H9 (cell line): ENCODE results near the gene PKN3. TPM values are rescaled to one million over a fixed set of nuclear protein-coding genes. Genes with fewer than 3 reads are reported as not detected.

Experiments
- DNase-seq: peaks from one replicate; pipeline ENCODE4 v3.0.0-alpha.2; 2017
- H2AFZ ChIP-seq: one replicate; pipeline ENCODE4 v1.6.1; 2013; ENCODE audit warnings: mild to moderate bottlenecking, low read length, control low read depth, moderate library complexity
- H2AK5ac ChIP-seq: 2 replicates; pipeline ENCODE4 v1.6.1; 2013; ENCODE audit warnings: low read length, control low read depth, mixed read lengths; ENCODE audit not compliant: insufficient read length
- H2BK120ac ChIP-seq: one replicate; pipeline ENCODE4 v1.6.1; 2013; ENCODE audit warnings: low read depth, mild to moderate bottlenecking, low read length, control low read depth, inconsistent platforms; ENCODE audit not compliant: poor library complexity, severe bottlenecking
- H2BK12ac ChIP-seq: 2 replicates; pipeline ENCODE4 v1.6.1; 2013; ENCODE audit warnings: low read length, control low read depth, mixed read lengths, low read depth; ENCODE audit not compliant: insufficient read length
- H2BK15ac ChIP-seq: 2 replicates; pipeline ENCODE4 v1.6.1; 2013; ENCODE audit warnings: low read depth, low read length, control low read depth
- H2BK20ac ChIP-seq: one replicate; pipeline ENCODE4 v1.6.1; 2013; ENCODE audit warnings: low read depth, mild to moderate bottlenecking, low read length, control low read depth, inconsistent platforms; ENCODE audit not compliant: poor library complexity, severe bottlenecking
- H2BK5ac ChIP-seq: 2 replicates; pipeline ENCODE4 v1.6.1; 2013; ENCODE audit warnings: low read length, control low read depth, mixed read lengths; ENCODE audit not compliant: insufficient read length
- H3K14ac ChIP-seq: 2 replicates; pipeline ENCODE4 v1.6.1; 2013; ENCODE audit warnings: low read length, control low read depth; ENCODE audit not compliant: insufficient read depth
- H3K18ac ChIP-seq: 2 replicates; pipeline ENCODE4 v1.6.1; 2013; ENCODE audit warnings: low read depth, mild to moderate bottlenecking, mixed read lengths, low read length, control low read depth; ENCODE audit not compliant: insufficient read length
- H3K23ac ChIP-seq: 2 replicates; pipeline ENCODE4 v1.6.1; 2013; ENCODE audit warnings: low read length, control low read depth, mixed read lengths, low read depth; ENCODE audit not compliant: insufficient read length
- H3K23me2 ChIP-seq: 2 replicates; pipeline ENCODE4 v1.6.1; 2013; ENCODE audit warnings: low read depth, mild to moderate bottlenecking, mixed read lengths, low read length, control low read depth; ENCODE audit not compliant: insufficient read length, poor library complexity, severe bottlenecking
- H3K27ac ChIP-seq: 2 replicates; pipeline ENCODE4 v1.5.1; 2013; ENCODE audit warnings: low read length, control low read depth, mixed read lengths, low read depth; ENCODE audit not compliant: insufficient read length
- H3K27me3 ChIP-seq: 2 replicates; pipeline ENCODE4 v1.6.1; 2013; ENCODE audit warnings: low read length, control low read depth, inconsistent platforms; ENCODE audit not compliant: insufficient read depth
- H3K4ac ChIP-seq: 2 replicates; pipeline ENCODE4 v1.6.1; 2013; ENCODE audit warnings: low read depth, mild to moderate bottlenecking, control low read depth, inconsistent platforms, low read length, moderate library complexity
- H3K4me1 ChIP-seq: 2 replicates; pipeline ENCODE4 v1.6.1; 2013; ENCODE audit warnings: low read length, control low read depth, inconsistent platforms; ENCODE audit not compliant: insufficient read depth
- H3K4me2 ChIP-seq: 2 replicates; pipeline ENCODE4 v1.6.1; 2013; ENCODE audit warnings: low read length, control low read depth, mixed read lengths; ENCODE audit not compliant: insufficient read length, insufficient read depth
- H3K56ac ChIP-seq: 2 replicates; pipeline ENCODE4 v1.6.1; 2013; ENCODE audit warnings: low read depth, mild to moderate bottlenecking, mixed read lengths, low read length, control low read depth; ENCODE audit not compliant: insufficient read length
- H3K79me1 ChIP-seq: 2 replicates; pipeline ENCODE4 v1.6.1; 2013; ENCODE audit warnings: low read depth, mild to moderate bottlenecking, moderate library complexity, low read length, control low read depth, inconsistent platforms; ENCODE audit not compliant: insufficient read depth, poor library complexity, severe bottlenecking
- H3K79me2 ChIP-seq: 2 replicates; pipeline ENCODE4 v1.6.1; 2013; ENCODE audit warnings: low read length, control low read depth, inconsistent platforms; ENCODE audit not compliant: insufficient read depth
- H3K9ac ChIP-seq: 2 replicates; pipeline ENCODE4 v1.6.1; 2013; ENCODE audit warnings: low read length, control low read depth, mixed read lengths; ENCODE audit not compliant: insufficient read length; ENCODE audit errors: extremely low read depth
- H3K9me3 ChIP-seq: one replicate; pipeline ENCODE4 v1.6.1; 2013; ENCODE audit warnings: low read depth, low read length, inconsistent platforms; ENCODE audit not compliant: control insufficient read depth
- H3T11ph ChIP-seq: one replicate; pipeline ENCODE4 v1.6.1; 2013; ENCODE audit warnings: mild to moderate bottlenecking, low read length, control low read depth, inconsistent platforms
- H4K20me1 ChIP-seq: one replicate; pipeline ENCODE4 v1.6.1; 2013; ENCODE audit not compliant: control insufficient read depth, insufficient read length, insufficient read depth
- H4K5ac ChIP-seq: 2 replicates; pipeline ENCODE4 v1.6.1; 2013; ENCODE audit warnings: low read depth, mild to moderate bottlenecking, mixed read lengths, low read length, control low read depth; ENCODE audit not compliant: insufficient read length
- H4K8ac ChIP-seq: replicated peaks from 2 replicates; pipeline ENCODE4 v1.6.1; 2013; ENCODE audit warnings: low read length, control low read depth, mixed read lengths, low read depth; ENCODE audit not compliant: insufficient read length
- H4K91ac ChIP-seq: 2 replicates; pipeline ENCODE4 v1.6.1; 2013; ENCODE audit warnings: low read depth, mild to moderate bottlenecking, moderate library complexity, mixed read lengths, low read length, control low read depth; ENCODE audit not compliant: insufficient read length
- H3K27ac Mint-ChIP-seq, 3 experiments: 2 replicates in 2 of 3; 3 replicates in 1 of 3; pipeline ENCODE4 v1.8.0; 2020 to 2021; ENCODE audit warnings: mixed read lengths in 3 of 3, mild to moderate bottlenecking in 1 of 3, moderate library complexity in 1 of 3
- H3K27me3 Mint-ChIP-seq: 2 replicates; pipeline ENCODE4 v1.8.0; 2021; ENCODE audit warnings: low read depth, mild to moderate bottlenecking, moderate library complexity, mixed read lengths
- H3K36me3 Mint-ChIP-seq, 3 experiments: 2 replicates in 2 of 3; 3 replicates in 1 of 3; pipeline ENCODE4 v1.8.0; 2020 to 2021; ENCODE audit warnings: low read depth in 3 of 3, mixed read lengths in 3 of 3; ENCODE audit not compliant: insufficient read depth in 1 of 3
- H3K4me1 Mint-ChIP-seq, 2 experiments: 2 replicates each; pipeline ENCODE4 v1.8.0; 2020; ENCODE audit warnings: mixed read lengths in 2 of 2
- H3K4me3 Mint-ChIP-seq, 2 experiments: 2 replicates in 1 of 2; 3 replicates in 1 of 2; pipeline ENCODE4 v1.8.0; 2020 to 2021; ENCODE audit warnings: mild to moderate bottlenecking in 2 of 2, mixed read lengths in 2 of 2, moderate library complexity in 1 of 2
- H3K9me3 Mint-ChIP-seq, 2 experiments: 2 replicates in 1 of 2; 3 replicates in 1 of 2; pipeline ENCODE4 v1.8.0; 2020; ENCODE audit warnings: mild to moderate bottlenecking in 2 of 2, mixed read lengths in 2 of 2, moderate library complexity in 1 of 2
- CTCF ChIP-seq: fragments of 200-600 bp; sonication (generic); conservative IDR thresholded peaks from 3 replicates; pipeline ENCODE4 v1.8.0; 2021; ENCODE audit warnings: antibody characterized with exemption, mild to moderate bottlenecking
- WGBS: extraction: QIAGEN DNeasy Blood & Tissue Kit; methylation state at CpG from one replicate; pipeline ENCODE4 v1.1.7; 2013; ENCODE audit warnings: missing lambda C conversion rate, low lambda C conversion rate, mixed read lengths; ENCODE audit not compliant: insufficient read length; ENCODE audit errors: extremely low coverage; 5-methylcytosine and 5-hydroxymethylcytosine counted together
- total RNA-seq: library from RNA; stranded (reverse); gene quantifications from 2 replicates; pipeline ENCODE4 v1.2.1, GENCODE V29; 2021

PKN3 gene
- total RNA-seq, 1 experiment from 2014 or later, result 25.0 TPM

GRCh38 chr9:128768606-128769005 lies 66.3 kb downstream of the PKN3 start:
- H3T11ph ChIP-seq, result no peak overlapping the region
- no peak overlapping the region for H2BK5ac ChIP-seq
- H3K4ac ChIP-seq, result no peak overlapping the region
- no peak overlapping the region for H3K4me2 ChIP-seq
- peaks cover 0 to 6% (median 0%) of the 10 kb centered on the region in 3 experiments; a peak in 2 of 7 replicates for H3K36me3 Mint-ChIP-seq
- H3K27me3 Mint-ChIP-seq, result no peaks in the 10 kb centered on the region
- DNase-seq, result no peak
- H3K79me1 ChIP-seq, result no peaks in the 10 kb centered on the region
- H3K14ac ChIP-seq, result no peak overlapping the region
- H3K4me3 Mint-ChIP-seq, result no peak overlapping the region
- no peak overlapping the region for H2BK15ac ChIP-seq
- H4K5ac ChIP-seq, result no peak overlapping the region
- H2AK5ac ChIP-seq, result no peak overlapping the region
- H3K27me3 ChIP-seq, result no peaks in the 10 kb centered on the region
- H3K9me3 ChIP-seq, result no peaks in the 10 kb centered on the region
- no peak overlapping the region for H4K8ac ChIP-seq
- H3K23ac ChIP-seq, result no peak overlapping the region
- no peak overlapping the region for H3K27ac ChIP-seq
- no peak overlapping the region for H4K91ac ChIP-seq
- no peak overlapping the region for H2BK120ac ChIP-seq
- no peaks in the 10 kb centered on the region; the same call in 1 of the 2 replicates for H3K4me1 ChIP-seq
- H3K23me2 ChIP-seq, result peaks cover 12% of the 10 kb centered on the region
- H3K9me3 Mint-ChIP-seq, result 0 out of 5 replicates have a peak, but pooled peaks cover 0 to 3% of the 10 kb centered on the region in 2 experiments
- H2BK12ac ChIP-seq, result no peak overlapping the region
- H4K20me1 ChIP-seq, result no peaks in the 10 kb centered on the region
- H3K79me2 ChIP-seq, result no peaks in the 10 kb centered on the region; the same call in 1 of the 2 replicates
- WGBS, result no CpG with 5 or more reads among the region's 6 CpGs
- H3K56ac ChIP-seq, result no peak overlapping the region
- H2AFZ ChIP-seq, result no peak overlapping the region
- no peak for TF ChIP-seq CTCF
- peak overlapping the region in 2 of 3 experiments; percentile 44 to 61; a peak in 3 of 7 replicates for H3K27ac Mint-ChIP-seq
- H2BK20ac ChIP-seq, result no peak overlapping the region
- no peak overlapping the region for H3K18ac ChIP-seq
- H3K4me1 Mint-ChIP-seq, result peaks cover 24% of the 10 kb centered on the region in 2 experiments
- H3K9ac ChIP-seq, result no peak overlapping the region

Other genes starting within 250 kb of the PKN3 start
- 15.7 and 16.7 TPM in 2 replicates for gene ODF2, start 246.5 kb upstream of the PKN3 start, total RNA-seq
- 17.9 and 19.0 TPM in 2 replicates for gene GLE1, start 197.8 kb upstream of the PKN3 start, total RNA-seq
- 210 and 213 TPM in 2 replicates for gene SPTAN1, start 149.9 kb upstream of the PKN3 start, total RNA-seq
- gene DYNC2I2, start 45.7 kb upstream of the PKN3 start, total RNA-seq, result 58.6 and 62.2 TPM in 2 replicates
- gene SET, start 13.3 kb upstream of the PKN3 start, total RNA-seq, result 1,148 and 1,158 TPM in 2 replicates
- 42.8 and 45.8 TPM in 2 replicates for gene ZDHHC12, start 21.6 kb downstream of the PKN3 start, total RNA-seq
- gene ZER1, start 69.4 kb downstream of the PKN3 start, total RNA-seq, result 23.1 and 24.2 TPM in 2 replicates
- gene TBC1D13, start 84.8 kb downstream of the PKN3 start, total RNA-seq, result 27.3 and 30.3 TPM in 2 replicates
- gene ENDOG, start 116.0 kb downstream of the PKN3 start, total RNA-seq, result 16.7 and 17.6 TPM in 2 replicates
- 86.3 and 91.8 TPM in 2 replicates for gene SPOUT1, start 127.3 kb downstream of the PKN3 start, total RNA-seq
- gene KYAT1, start 179.4 kb downstream of the PKN3 start, total RNA-seq, result 14.6 and 15.2 TPM in 2 replicates
- gene LRRC8A, start 179.6 kb downstream of the PKN3 start, total RNA-seq, result 76.0 and 79.2 TPM in 2 replicates
- 18.0 and 22.2 TPM in 2 replicates for gene PHYHD1, start 218.5 kb downstream of the PKN3 start, total RNA-seq
- 20.1 and 20.2 TPM in 2 replicates for gene DOLK, start 245.1 kb downstream of the PKN3 start, total RNA-seq
- gene NUP188, start 245.2 kb downstream of the PKN3 start, total RNA-seq, result 101 and 104 TPM in 2 replicates